Activated CD4-positive, alpha-beta T cell treated with anti-CD3 and anti-CD28 coated beads for 4 hours (primary cell): ENCODE data around the gene ACP2.

Experiments used
- DNase-seq, 2 donors: peaks; one replicate each; pipeline ENCODE4 v3.0.0-alpha.2; 2020

The ACP2 gene

DNA sequence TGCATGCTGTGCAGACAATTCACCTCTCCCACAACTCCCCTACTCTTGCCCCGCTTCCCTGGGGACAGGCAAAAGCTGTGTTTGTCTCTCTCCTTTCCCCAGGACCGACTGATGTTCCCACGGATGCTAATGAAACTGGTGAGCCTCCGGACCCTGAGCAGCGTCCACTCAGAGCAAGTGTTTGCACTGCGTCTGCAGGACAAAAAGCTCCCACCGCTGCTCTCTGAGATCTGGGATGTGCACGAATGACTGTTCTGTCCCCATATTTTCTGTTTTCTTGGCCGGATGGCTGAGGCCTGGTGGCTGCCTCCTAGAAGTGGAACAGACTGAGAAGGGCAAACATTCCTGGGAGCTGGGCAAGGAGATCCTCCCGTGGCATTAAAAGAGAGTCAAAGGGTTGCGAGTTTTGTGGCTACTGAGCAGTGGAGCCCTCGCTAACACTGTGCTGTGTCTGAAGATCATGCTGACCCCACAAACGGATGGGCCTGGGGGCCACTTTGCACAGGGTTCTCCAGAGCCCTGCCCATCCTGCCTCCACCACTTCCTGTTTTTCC lies 19.9 kb upstream of the ACP2 start:
- no peak for DNase-seq

DNA sequence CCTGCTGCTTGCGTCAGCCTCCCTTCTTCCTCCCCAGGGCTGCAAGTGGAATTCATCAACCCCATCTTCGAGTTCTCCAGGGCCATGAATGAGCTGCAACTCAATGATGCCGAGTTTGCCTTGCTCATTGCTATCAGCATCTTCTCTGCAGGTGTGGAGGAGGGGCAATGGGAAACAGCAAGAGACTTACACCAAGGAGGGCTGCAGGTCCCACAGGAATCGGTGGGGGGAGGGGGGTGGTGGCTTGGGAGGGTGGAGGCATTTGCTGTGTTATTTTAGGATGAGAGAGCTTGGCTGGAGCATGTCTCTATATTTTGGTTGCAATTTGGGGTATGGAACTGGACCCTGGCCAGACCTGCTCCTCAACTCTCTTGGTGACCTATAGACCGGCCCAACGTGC lies 19.3 kb upstream of the ACP2 start:
- DNase-seq: no peak

- DNase-seq: no peak
Observed at GRCh38 chr11:47264521-47264920, 15.9 kb upstream of the ACP2 start.

- DNase-seq: no peak
Observed at GRCh38 chr11:47264119-47264518, 15.5 kb upstream of the ACP2 start.

- no peak for DNase-seq
Observed at GRCh38 chr11:47261291-47261800, 12.7 kb upstream of the ACP2 start.

GRCh38 chr11:47260366-47260765 lies 11.8 kb upstream of the ACP2 start:
- no peak for DNase-seq

DNA sequence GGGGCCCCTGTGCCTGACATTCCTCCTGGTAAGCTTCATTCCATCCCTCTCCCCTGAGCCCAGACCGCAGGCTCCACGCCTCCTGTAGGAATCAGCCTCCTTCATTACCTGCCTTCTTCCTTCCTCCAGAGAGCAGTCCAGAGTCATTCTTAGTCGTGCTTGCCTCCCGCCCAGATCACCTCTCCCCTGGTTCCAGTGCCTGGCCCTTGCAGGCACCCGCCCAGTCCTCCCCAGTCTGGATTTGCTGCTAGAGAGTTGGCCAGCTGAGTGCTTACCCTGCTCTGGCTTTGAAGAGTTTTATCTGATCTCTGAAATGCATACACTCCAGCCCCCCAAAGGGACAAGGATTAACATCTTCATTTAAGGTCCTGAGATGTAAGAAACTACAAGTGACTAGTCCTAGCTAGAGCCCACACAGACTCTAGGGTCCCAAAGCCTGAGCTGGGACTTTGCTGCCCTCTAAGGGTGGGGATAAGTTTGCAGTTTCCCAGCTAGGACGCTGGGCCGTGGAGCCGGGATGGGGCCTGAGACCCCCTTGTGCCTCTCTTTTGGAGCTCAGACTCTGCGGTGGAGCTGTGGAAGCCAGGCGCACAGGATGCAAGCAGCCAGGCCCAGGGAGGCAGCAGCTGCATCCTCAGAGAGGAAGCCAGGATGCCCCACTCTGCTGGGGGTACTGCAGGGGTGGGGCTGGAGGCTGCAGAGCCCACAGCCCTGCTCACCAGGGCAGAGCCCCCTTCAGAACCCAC lies 10.8 kb upstream of the ACP2 start:
- DNase-seq: peak; percentile 34 to 42

GRCh38 chr11:47258317-47258902 lies 9.8 kb upstream of the ACP2 start:
- no peak for DNase-seq

DNA sequence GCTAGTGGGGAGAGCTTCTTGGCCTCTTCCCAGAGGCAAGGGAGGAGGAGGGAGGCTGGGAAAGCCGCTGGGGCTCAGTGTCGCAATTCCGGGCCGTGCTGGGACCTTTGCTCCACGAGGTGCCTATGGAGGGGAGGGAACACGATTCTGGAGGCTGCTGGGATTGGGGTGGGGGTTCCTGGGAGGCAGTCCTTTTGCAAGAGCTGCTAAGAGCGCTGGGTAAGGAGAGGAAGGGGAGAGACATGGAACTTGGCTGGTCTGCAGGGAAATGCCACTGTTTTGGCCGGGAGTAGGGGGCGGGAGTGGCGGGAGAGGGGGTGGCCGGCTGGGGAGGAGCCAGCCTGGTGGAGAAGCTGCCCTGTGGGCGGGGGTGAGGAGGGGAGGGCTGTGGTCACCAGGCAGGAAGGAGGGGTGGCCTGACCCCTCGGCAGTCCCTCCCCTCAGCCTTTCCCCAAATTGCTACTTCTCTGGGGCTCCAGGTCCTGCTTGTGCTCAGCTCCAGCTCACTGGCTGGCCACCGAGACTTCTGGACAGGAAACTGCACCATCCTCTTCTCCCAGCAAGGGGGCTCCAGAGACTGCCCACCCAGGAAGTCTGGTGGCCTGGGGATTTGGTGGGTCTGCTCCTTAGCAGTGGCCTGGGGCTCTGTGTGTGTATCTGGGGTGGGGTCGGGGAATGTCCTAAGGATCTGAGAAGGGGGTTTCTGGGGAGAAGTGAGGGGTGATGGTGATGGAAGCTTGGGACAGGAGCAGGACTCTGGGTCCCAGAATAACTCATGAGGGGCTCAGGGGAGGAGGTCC lies 9.1 kb upstream of the ACP2 start, which contains the start of gene NR1H3:
Gene NR1H3, plus strand, starts transcription at position 480 of the 800 bp plus-strand sequence. CDS start 1,221 bp downstream, outside the sequence.
- DNase-seq: no peak

- DNase-seq: no peak
Observed at GRCh38 chr11:47257177-47257516, 8.5 kb upstream of the ACP2 start.

DNA sequence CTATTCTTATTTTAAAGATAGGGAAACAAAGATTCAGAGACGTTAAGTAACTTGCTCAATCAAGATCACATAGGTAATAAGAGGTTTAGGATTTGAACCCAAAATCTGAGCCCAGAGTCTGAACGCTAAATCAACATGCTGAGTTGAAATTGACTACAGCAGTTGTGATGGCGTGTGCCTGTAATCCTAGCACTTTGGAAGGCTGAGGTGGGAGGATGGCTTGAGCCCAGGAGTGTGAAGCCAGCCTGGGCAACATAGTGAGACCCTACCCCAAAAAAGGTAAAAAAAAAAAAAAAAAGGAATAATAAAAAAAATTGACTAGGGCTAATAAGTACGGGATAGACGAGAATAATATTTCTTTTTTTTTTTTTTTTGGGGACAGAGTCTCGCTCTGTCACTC lies 7.8 kb upstream of the ACP2 start:
- no peak for DNase-seq

DNA sequence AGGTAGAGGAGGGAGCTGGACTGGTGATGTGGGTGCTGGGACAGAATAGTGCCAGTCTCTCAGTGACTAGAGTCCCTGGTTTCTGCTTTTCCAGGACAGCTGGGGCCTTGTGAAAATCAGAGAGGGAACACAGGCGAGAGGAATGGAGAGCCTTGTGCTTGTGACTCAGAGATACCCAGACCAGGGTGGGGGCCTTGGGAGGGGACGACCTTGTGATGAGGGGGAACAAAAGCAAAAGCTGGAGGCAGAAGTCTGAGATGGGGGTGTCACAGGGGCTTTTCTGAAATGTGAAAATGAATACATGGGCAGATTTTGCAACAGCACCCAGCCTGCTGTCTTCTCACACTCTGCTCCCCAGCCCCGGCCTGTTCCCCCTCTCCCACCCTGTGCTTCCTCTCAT lies 5.8 kb upstream of the ACP2 start:
- no peak for DNase-seq

DNA sequence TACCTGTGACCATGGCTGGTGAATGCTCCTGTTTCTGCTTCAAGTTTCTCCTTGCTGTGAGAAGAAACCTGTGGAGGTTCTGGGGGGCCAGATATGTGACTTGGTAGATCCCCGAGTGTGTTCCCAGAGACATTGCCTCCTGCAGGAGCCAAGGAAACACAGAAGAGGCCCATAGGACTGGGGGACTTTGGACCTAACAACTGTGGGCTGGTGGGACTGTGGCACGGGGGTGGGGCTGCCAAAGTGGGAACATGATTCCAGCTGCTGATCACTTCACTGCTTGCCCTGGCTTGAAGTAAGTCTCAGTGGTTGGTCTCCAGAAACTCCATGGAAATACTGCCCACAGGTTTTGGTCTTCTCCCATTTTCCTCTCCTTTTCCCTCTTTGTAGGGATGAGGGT lies 5.0 kb upstream of the ACP2 start:
- no peak for DNase-seq

GRCh38 chr11:47251751-47252150 lies 3.1 kb upstream of the ACP2 start:
- no peak for DNase-seq

DNA sequence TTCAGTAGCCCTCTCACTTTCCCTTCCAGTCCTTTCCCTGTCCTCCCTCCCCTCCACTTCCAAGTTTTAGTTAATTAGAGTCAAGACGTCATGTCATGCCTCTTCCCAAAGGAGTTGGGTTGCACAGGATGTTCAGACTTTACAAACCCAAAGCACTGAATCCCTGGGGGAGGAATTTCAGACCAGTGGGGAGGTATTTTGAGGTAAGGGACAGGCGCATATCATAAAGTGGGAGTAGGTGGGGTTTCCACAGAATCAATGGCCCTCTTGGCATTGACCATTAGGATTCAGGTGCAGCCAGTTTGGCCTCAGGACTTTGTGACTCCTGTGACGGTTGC lies 733 bp upstream of the ACP2 start:
- no peak for DNase-seq

DNA sequence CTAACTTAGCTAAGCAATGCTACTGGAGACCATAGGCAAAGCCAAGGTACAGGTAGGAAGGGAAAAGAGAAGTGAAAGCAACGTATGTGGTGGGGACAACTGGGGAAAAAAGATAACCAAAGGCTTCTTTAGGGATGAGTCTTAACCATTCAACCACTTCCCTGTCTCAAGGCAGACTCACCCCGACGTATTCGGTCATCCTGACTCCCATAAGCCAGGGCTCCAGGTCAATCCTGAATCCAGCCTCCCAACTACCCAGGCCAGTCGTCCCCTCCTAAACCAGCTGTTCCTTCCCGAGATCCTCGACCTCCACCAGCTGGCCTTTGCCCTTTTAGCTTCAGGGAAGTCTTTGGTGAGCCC lies 330 bp downstream of the ACP2 start:
- no peak for DNase-seq

DNA sequence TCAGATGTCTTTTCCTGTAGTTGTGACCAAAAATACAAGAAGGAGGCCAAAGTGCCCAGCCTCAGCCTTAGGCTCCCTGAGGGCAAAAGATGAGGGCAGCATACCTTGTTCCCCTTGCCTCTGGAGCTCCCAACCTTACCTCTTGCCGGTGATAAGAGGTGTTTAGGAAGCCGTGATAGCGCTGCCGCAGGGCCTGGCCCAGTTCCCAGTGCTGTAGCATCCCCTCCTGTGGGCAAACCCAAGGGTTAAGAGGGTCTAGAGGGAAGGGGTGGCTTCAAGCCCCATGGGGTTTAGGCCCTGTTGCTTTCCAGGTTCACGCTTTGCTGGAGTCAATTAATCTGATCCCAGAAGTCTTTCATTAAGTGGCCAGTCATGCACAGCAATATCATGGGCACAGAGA lies 1.1 kb downstream of the ACP2 start:
- no peak for DNase-seq

DNA sequence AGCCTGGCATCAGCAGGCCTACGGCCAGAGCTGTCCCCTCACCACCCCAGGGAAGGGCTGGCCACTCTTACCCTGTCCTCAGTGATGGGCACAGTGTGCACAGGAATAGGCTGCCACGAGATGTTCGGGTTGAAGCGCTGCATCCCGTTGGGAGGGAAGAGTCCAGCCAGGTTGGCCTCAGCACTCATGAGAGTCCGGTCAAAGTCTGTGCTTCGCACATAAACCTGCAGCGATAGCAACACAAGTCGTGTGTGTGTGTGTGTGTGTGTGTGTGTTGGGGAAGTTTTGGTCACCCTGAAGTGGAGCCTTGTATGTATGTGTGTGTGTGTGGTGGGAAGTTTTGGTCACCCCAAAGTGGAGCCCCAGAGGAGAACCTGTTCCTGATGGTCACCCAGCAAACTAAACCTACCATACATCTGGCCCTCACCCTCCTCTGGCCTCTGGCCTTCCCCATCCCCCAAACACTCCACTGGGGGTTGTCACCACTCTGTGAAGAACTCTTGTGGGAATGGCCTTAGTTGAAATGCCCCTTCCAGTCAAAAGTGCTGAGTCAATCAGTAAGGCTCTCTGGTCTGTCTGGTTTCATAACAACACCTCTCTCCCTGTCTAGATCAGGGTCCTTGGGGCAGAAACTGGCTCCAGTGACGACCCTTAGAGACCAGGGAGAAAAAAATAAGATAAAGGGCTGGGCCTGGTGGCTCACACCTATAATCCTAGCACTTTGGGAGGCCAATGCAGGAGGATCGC lies 2.8 kb downstream of the ACP2 start:
- DNase-seq: no peak

- DNase-seq: no peak
Observed at GRCh38 chr11:47244448-47245350, 3.9 kb downstream of the ACP2 start.

DNA sequence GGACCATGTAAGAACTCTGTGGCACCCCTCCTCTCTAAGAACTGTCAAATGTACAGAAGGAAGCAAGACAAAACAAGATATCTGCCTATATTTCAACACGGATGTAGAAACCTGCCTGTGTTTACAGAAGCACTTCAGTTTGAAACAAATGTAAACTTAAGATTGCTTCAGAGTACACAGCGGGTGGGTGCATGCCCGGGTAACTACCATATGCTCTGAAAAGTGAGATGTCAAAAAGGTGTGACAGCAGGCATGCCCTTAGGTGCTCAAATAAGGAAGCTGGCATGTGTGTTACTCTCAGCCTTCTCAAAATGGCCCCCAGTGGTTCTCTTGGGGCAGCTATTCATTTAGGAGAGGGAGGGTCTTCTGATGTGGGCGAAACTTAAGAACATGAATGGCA lies 5.2 kb downstream of the ACP2 start:
- no peak for DNase-seq

- no peak for DNase-seq
Observed at GRCh38 chr11:47242596-47243192, 5.9 kb downstream of the ACP2 start.
